GM12878 (cell line): ENCODE data around the gene NXNL1. TPM values are rescaled to one million over a fixed set of nuclear protein-coding genes. Genes with fewer than 3 reads are reported as not detected.

Experiments used
- CBX5 ChIP-seq: sonication (generic); IDR thresholded peaks from 2 replicates; pipeline ENCODE4 v1.6.1; 2016; ENCODE audit warnings: low read depth, moderate library complexity, mild to moderate bottlenecking, inconsistent platforms
- GABPA ChIP-seq: IDR thresholded peaks from 2 replicates; pipeline ENCODE4 v1.6.1; 2014; ENCODE audit warnings: antibody characterized with exemption, low read depth, mild to moderate bottlenecking, inconsistent platforms
- GATAD2B ChIP-seq: fragments of 450-650 bp; conservative IDR thresholded peaks from 2 replicates; pipeline ENCODE4 v1.6.1; 2017; ENCODE audit warnings: low read depth, mild to moderate bottlenecking, moderate library complexity
- HDGF ChIP-seq: fragments of 450-650 bp; IDR thresholded peaks from 2 replicates; pipeline ENCODE4 v1.6.1; 2016; ENCODE audit warnings: antibody characterized with exemption
- NFYB ChIP-seq: IDR thresholded peaks from 2 replicates; pipeline ENCODE4 v1.6.1; 2011; ENCODE audit warnings: low read depth, mild to moderate bottlenecking, low read length, improper control_type of control experiment, moderate library complexity; ENCODE audit not compliant: insufficient read depth
- POU2F2 ChIP-seq: IDR thresholded peaks from 3 replicates; pipeline ENCODE4 v1.6.1; 2011; ENCODE audit warnings: low read depth, mild to moderate bottlenecking, low read length, borderline replicate concordance
- SREBF1 ChIP-seq: IDR thresholded peaks from 2 replicates; pipeline ENCODE4 v1.6.1; 2012; ENCODE audit warnings: mild to moderate bottlenecking, low read length
- SREBF2 ChIP-seq: IDR thresholded peaks from 2 replicates; pipeline ENCODE4 v1.6.1; 2012; ENCODE audit warnings: mild to moderate bottlenecking, low read length
- SRF ChIP-seq, 2 experiments: IDR thresholded peaks; 2 replicates each; pipeline ENCODE4 v1.6.1; 2011; ENCODE audit warnings: low read depth in 2 of 2, low read length in 2 of 2, mild to moderate bottlenecking in 1 of 2, moderate library complexity in 1 of 2
- ZNF217 ChIP-seq: fragments of 450-650 bp; IDR thresholded peaks from 2 replicates; pipeline ENCODE4 v1.6.1; 2017; ENCODE audit warnings: antibody characterized with exemption, mild to moderate bottlenecking
- ZNF274 ChIP-seq: IDR thresholded peaks from one replicate; pipeline ENCODE4 v1.8.0; 2011; ENCODE audit not compliant: insufficient read length, insufficient read depth
- polyA plus RNA-seq, 11 experiments: library from polyadenylated mRNA; depleted of rRNA in 4 of 11; unstranded in 6 of 11; stranded (reverse) in 5 of 11; fragments of >200 nt; fragmentation: Nextera tagmentation in 4 of 11; fragmentation: Illumina TruSeq in 1 of 11; extraction: Ambion mirVana in 4 of 11; extraction: Trizol in 1 of 11; gene quantifications; 1 replicate in 1 of 11; 2 replicates in 10 of 11; pipeline versions ENCODE4 v1.2.1 to v1.2.3, GENCODE V29; 2011 to 2016; ENCODE audit warnings: inconsistent platforms in 2 of 11, missing spikeins in 2 of 11, low read depth in 1 of 11
- total RNA-seq, 4 experiments: library from RNA; depleted of rRNA in 3 of 4; stranded (reverse); fragments of >200 nt in 3 of 4; fragmentation: Illumina TruSeq in 1 of 4; extraction: Trizol in 1 of 4; gene quantifications; 2 replicates each; pipeline versions ENCODE4 v1.2.1 to v1.2.3, GENCODE V29; 2013 to 2021
- TF ChIP-seq, protein P1 (sequence below): fragments of 450-650 bp; IDR thresholded peaks from 2 replicates; pipeline ENCODE4 v1.6.1; 2018; ENCODE audit warnings: mild to moderate bottlenecking, low read depth, moderate library complexity; ENCODE audit not compliant: partially characterized antibody

Gene NXNL1
- total and polyA plus RNA-seq, 10 of the 15 experiments (the other 5 are each of a cell fraction or from before 2014, with no cell fraction given): not detected

DNA sequence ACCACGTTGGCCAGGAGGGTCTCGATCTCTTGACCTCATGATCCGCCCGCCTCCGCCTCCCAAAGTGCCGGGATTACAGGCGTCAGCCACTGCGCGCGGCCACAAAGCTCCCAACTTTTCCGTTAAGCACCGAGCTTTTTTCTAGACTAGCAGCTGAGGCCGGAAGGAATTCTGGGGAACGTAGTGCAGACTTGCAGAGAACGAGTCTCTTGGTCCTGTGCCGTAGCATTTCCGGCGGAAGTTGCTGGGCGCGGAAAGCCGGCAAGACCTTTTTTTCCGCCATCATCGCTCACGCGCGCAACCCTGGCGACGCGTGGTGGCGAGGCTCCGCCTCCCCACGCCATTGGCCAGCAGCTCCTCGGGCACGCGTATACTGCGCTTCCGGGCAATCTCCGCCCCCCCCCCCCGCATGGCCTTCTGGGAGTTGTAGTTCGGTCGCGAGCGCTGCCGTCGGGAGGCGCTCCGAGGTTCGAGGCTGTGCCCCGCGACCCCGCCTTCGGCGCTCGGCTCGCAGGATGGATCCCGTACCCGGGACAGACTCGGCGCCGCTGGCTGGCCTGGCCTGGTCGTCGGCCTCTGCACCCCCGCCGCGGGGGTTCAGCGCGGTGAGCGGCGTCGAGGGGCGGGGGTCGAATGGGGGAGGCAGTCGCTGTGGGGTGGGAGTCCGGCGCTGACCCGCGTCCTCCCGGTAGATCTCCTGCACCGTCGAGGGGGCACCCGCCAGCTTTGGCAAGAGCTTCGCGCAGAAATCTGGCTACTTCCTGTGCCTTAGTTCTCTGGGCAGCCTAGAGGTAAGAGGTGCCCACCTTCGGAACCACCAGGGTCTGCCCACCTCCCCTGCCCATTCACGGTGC, 40.9 kb downstream of the NXNL1 start, which contains the start of gene MVB12A (continued):
- TF ChIP-seq SREBF2 (peak; percentile 48; the same call in 1 of the 2 replicates), ZNF274 (no peak), GABPA (peak; percentile 96), SREBF1 (no peak; the same call in 1 of the 2 replicates), GATAD2B (peak; percentile 49; the same call in 1 of the 2 replicates), SRF (IDR thresholded peaks at IDR 0.05; ENCODE audit: low read depth in 2 of 2, low read length in 2 of 2) (peak in 1 of 2 experiments; percentile 47; a peak in 1 of 4 replicates), CBX5 (0 out of 2 replicates have a peak, but pooled peaks have one; percentile 18), POU2F2 (peak; percentile 15; the same call in 1 of the 3 replicates), NFYB (peak; percentile 81), ZNF217 (no peak), HDGF (peak; percentile 89; the same call in 1 of the 2 replicates)
- TF ChIP-seq, protein P1, sequence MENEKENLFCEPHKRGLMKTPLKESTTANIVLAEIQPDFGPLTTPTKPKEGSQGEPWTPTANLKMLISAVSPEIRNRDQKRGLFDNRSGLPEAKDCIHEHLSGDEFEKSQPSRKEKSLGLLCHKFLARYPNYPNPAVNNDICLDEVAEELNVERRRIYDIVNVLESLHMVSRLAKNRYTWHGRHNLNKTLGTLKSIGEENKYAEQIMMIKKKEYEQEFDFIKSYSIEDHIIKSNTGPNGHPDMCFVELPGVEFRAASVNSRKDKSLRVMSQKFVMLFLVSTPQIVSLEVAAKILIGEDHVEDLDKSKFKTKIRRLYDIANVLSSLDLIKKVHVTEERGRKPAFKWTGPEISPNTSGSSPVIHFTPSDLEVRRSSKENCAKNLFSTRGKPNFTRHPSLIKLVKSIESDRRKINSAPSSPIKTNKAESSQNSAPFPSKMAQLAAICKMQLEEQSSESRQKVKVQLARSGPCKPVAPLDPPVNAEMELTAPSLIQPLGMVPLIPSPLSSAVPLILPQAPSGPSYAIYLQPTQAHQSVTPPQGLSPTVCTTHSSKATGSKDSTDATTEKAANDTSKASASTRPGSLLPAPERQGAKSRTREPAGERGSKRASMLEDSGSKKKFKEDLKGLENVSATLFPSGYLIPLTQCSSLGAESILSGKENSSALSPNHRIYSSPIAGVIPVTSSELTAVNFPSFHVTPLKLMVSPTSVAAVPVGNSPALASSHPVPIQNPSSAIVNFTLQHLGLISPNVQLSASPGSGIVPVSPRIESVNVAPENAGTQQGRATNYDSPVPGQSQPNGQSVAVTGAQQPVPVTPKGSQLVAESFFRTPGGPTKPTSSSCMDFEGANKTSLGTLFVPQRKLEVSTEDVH: peak; percentile 82
- TF ChIP-seq, all 136 proteins: peak for 49
